T-helper 9 cell (primary cell): Measurements from ENCODE around the gene RPS6KA3.
"Not testable (repeated sequence)": the region's sequence is repeated elsewhere in the genome, so short reads cannot be mapped to it uniquely, and the experiment has no call there.

Experiments
- DNase-seq: peaks from one replicate; pipeline ENCODE4 v3.0.0-alpha.2; 2020

The RPS6KA3 gene

GRCh38 chrX:20141281-20142220 is 125.2 kb downstream of the RPS6KA3 start, which contains the start of gene EIF1AX:
Gene EIF1AX, minus strand, starts transcription at chrX:20141838. Its CDS starts 198 bp downstream, at chrX:20141640.
- DNase-seq, result peak; percentile 98

- DNase-seq, result no peak
Measured at GRCh38 chrX:20140420-20140819, 126.3 kb downstream of the RPS6KA3 start.

GRCh38 chrX:20139966-20140365 is 126.7 kb downstream of the RPS6KA3 start:
- no peak for DNase-seq

GRCh38 chrX:20135944-20136343 is 130.8 kb downstream of the RPS6KA3 start:
- no peak for DNase-seq

GRCh38 chrX:20132666-20133065 is 134.0 kb downstream of the RPS6KA3 start:
- DNase-seq, result no peak

GRCh38 chrX:20130357-20130756 is 136.4 kb downstream of the RPS6KA3 start:
- no peak for DNase-seq

- DNase-seq, result no peak
Measured at GRCh38 chrX:20129547-20129946, 137.2 kb downstream of the RPS6KA3 start.

- no peak for DNase-seq
Measured at GRCh38 chrX:20128670-20129069, 138.0 kb downstream of the RPS6KA3 start.

- not testable (repeated sequence) for DNase-seq
Measured at GRCh38 chrX:20127440-20127839, 139.3 kb downstream of the RPS6KA3 start.

GRCh38 chrX:20126833-20127232 is 139.9 kb downstream of the RPS6KA3 start:
- not testable (repeated sequence) for DNase-seq

GRCh38 chrX:20124964-20125363 is 141.7 kb downstream of the RPS6KA3 start:
- no peak for DNase-seq

- DNase-seq, result no peak
Measured at GRCh38 chrX:20118065-20118824, 148.5 kb downstream of the RPS6KA3 start.

- no peak for DNase-seq
Measured at GRCh38 chrX:20116577-20117240, 150.0 kb downstream of the RPS6KA3 start, which contains the start of gene MAP7D2. Gene MAP7D2, minus strand, starts transcription at chrX:20116907. Its CDS starts 28 bp downstream, at chrX:20116879.

- no peak for DNase-seq
Measured at GRCh38 chrX:20116087-20116576, 150.6 kb downstream of the RPS6KA3 start.

- no peak for DNase-seq
Measured at GRCh38 chrX:20112022-20112774, 154.5 kb downstream of the RPS6KA3 start.

GRCh38 chrX:20111271-20111670 is 155.4 kb downstream of the RPS6KA3 start:
- DNase-seq, result no peak

- DNase-seq, result no peak
Measured at GRCh38 chrX:20101934-20102581, 164.7 kb downstream of the RPS6KA3 start.
